Chondrocyte (in vitro differentiated cells): Measurements from ENCODE around the gene SCUBE1. TPM values are rescaled to one million over a fixed set of nuclear protein-coding genes. Genes with fewer than 3 reads are reported as not detected.

Experiments used
- DNase-seq: peaks from one replicate; pipeline ENCODE4 v3.0.0; 2021; ENCODE audit warnings: mixed read lengths, low spot score
- H3K27ac Mint-ChIP-seq: one replicate; pipeline ENCODE4 v1.8.0; 2021; ENCODE audit warnings: mild to moderate bottlenecking, moderate library complexity, mixed read lengths; ENCODE audit not compliant: unreplicated experiment
- H3K27me3 Mint-ChIP-seq: 2 replicates; pipeline ENCODE4 v1.8.0; 2021; ENCODE audit warnings: low read depth, mixed read lengths
- H3K36me3 Mint-ChIP-seq: 2 replicates; pipeline ENCODE4 v1.8.0; 2021; ENCODE audit warnings: low read depth, mixed read lengths
- H3K4me1 Mint-ChIP-seq: 2 replicates; pipeline ENCODE4 v1.8.0; 2021; ENCODE audit warnings: low read depth, mild to moderate bottlenecking, mixed read lengths
- H3K4me3 Mint-ChIP-seq: one replicate; pipeline ENCODE4 v1.8.0; 2021; ENCODE audit warnings: mild to moderate bottlenecking, moderate library complexity, mixed read lengths; ENCODE audit not compliant: unreplicated experiment
- H3K9me3 Mint-ChIP-seq: 2 replicates; pipeline ENCODE4 v1.8.0; 2021; ENCODE audit warnings: low read depth, mixed read lengths
- total RNA-seq: library from RNA; stranded (reverse); gene quantifications from 3 replicates; pipeline ENCODE4 v1.2.1, GENCODE V29; 2021
- TF ChIP-seq, protein P1 (sequence below): fragments of 200-600 bp; sonication (generic); IDR thresholded peaks from 2 replicates; pipeline ENCODE4 v1.5.0; 2021; ENCODE audit warnings: antibody characterized with exemption, mild to moderate bottlenecking, moderate library complexity

Gene SCUBE1
- total RNA-seq, 1 donor from 2014 or later: 3.2 TPM

DNA sequence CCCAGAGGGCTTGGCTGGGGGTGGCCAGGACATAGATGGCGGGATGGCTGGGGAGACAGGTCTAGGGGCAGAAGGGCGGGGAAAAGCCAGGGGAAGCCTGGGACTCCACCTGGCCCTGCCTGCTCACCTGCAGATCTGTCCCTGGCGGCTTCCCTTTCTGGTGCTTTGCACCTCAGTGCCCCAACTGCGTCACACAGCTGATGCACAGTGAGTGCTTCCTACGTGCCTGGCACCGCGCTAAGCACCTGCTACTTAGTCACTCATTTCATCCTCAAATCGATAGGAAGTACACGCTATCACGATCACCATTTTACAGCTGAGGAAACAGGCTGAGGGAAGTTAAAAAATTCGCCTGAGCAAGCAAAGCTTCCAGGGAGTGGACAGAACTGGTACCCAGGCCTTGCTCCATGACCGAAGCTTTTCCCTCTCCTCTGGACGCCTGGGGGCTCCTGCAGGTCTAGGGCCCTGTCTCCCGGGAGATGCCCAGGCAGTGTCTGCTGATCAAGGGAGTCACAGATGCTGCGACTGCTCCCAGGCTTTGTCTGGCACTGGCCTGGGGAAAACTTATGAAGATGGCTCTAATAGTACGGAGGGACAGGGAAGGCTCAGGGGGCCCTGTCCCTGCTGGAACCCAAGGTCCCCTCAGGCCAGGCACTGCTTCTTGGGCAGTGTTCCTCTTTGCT lies 93.2 kb downstream of the SCUBE1 start:
- Mint-ChIP-seq H3K9me3 (no peaks in the 10 kb centered on the region), H3K27me3 (peaks cover 15% of the 10 kb centered on the region), H3K4me1 (no peaks in the 10 kb centered on the region), H3K27ac (no peak overlapping the region), H3K36me3 (no peaks in the 10 kb centered on the region), H3K4me3 (no peak overlapping the region)
- no peak for DNase-seq
- TF ChIP-seq, protein P1, sequence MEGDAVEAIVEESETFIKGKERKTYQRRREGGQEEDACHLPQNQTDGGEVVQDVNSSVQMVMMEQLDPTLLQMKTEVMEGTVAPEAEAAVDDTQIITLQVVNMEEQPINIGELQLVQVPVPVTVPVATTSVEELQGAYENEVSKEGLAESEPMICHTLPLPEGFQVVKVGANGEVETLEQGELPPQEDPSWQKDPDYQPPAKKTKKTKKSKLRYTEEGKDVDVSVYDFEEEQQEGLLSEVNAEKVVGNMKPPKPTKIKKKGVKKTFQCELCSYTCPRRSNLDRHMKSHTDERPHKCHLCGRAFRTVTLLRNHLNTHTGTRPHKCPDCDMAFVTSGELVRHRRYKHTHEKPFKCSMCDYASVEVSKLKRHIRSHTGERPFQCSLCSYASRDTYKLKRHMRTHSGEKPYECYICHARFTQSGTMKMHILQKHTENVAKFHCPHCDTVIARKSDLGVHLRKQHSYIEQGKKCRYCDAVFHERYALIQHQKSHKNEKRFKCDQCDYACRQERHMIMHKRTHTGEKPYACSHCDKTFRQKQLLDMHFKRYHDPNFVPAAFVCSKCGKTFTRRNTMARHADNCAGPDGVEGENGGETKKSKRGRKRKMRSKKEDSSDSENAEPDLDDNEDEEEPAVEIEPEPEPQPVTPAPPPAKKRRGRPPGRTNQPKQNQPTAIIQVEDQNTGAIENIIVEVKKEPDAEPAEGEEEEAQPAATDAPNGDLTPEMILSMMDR: no peak

DNA sequence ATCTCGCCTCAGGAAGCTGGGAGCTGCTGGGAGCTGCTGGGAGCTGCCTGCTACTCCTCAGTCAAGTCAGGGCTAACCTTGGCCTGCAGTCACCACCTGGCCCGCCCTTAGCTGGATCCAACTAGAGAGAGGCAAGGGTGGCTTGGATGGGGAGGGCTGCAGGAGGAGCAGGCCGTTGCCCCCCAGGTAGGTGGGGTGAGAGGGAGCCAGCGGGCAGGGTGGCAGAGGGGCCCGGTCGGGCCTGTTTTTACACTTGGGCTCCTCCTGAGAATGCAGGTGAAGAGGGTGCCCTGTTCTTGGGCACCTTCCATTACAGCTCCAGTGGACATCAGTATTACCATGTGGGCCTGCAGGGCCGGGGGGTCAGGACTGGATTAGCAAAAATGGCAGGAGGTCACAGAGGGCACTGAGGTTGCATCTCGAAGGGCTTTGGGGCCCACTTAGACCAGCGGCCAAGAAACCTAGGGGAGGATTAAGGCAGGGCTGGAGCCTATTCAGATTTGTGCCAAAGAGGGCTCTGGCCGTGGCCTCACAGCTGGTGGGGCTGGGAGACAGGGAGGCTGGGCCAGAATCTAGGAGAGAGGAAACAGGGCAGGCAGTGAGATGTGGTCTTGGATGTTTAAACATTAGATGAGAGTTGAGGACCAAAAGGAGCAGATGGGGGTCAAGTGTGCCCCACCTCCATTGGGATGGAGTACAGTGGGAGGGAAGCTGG lies 95.5 kb downstream of the SCUBE1 start:
- Mint-ChIP-seq H3K27me3 (peaks cover 14% of the 10 kb centered on the region), H3K27ac (no peak overlapping the region), H3K36me3 (no peaks in the 10 kb centered on the region), H3K9me3 (no peaks in the 10 kb centered on the region), H3K4me3 (no peak overlapping the region), H3K4me1 (no peaks in the 10 kb centered on the region)
- TF ChIP-seq, protein P1: no peak
- DNase-seq: no peak

- H3K4me3 Mint-ChIP-seq: no peak overlapping the region
- no peak overlapping the region for H3K27ac Mint-ChIP-seq
- H3K4me1 Mint-ChIP-seq: no peaks in the 10 kb centered on the region
- H3K36me3 Mint-ChIP-seq: no peaks in the 10 kb centered on the region
- DNase-seq: no peak
- H3K9me3 Mint-ChIP-seq: no peaks in the 10 kb centered on the region
- TF ChIP-seq, protein P1: no peak
- peaks cover 3% of the 10 kb centered on the region for H3K27me3 Mint-ChIP-seq
These were observed 97.0 kb downstream of the SCUBE1 start for GRCh38 chr22:43246188-43246587.

DNA sequence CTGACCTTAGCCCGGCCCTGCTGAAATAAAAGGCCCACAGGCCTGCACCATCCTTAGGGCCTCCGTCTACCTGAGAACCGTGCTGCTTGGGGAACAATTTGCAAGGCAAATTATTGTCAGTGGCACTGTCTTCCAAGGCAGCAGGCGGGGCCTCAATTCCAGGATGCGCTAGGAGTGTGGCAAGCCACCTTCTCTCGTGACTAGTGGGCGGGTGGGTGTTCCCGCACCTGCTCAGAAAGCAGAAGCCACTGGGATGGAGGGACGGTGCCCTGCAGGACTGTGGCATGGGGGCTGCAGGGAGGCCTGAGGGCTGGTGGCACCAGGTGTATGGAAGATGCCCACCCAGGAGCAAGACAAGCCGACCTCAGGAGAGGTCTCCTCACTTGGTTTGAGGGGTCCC lies 97.5 kb downstream of the SCUBE1 start:
- DNase-seq: no peak
- Mint-ChIP-seq H3K27me3 (peaks cover 2% of the 10 kb centered on the region), H3K36me3 (no peaks in the 10 kb centered on the region), H3K27ac (no peak overlapping the region), H3K4me1 (no peaks in the 10 kb centered on the region), H3K4me3 (no peak overlapping the region), H3K9me3 (no peaks in the 10 kb centered on the region)
- TF ChIP-seq, protein P1: no peak

DNA sequence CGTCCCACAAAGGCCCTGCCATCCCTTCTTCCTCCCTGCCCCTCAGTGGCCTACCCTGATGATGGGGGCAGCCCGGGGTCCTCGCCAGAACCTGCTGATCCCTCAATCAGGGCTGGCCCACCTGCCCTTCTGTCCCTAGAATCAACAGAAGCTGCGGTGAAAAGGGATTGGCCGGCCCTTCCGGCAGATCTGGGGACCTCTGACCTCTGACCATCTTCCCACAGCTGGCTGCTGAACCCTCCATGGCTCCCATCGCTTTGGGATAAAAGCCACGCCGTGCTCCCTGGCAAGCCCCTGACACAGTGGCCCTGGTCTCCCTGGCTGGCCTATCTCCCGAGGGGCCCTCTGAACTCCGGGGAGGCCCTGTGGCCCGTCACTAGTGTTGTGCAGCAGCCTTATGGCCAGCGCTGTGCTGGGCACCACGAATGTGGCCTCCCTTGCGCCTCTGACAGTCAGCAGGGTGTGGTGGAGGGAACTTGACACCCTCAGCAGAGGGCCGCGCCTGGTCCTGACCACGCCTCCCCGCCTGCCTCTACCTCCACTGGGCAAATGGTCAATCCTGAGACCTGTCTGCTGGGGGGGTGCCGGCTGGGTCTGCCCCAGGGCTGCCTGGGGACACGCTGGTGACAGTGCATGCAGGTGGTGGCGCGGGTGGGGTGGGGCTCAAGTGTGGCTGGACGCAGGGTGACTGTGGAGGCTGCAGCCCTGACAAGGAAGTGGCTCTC lies 98.2 kb downstream of the SCUBE1 start:
- no peaks in the 10 kb centered on the region for H3K36me3 Mint-ChIP-seq
- DNase-seq: no peak
- no peaks in the 10 kb centered on the region for H3K9me3 Mint-ChIP-seq
- TF ChIP-seq, protein P1: no peak
- no peak overlapping the region for H3K4me3 Mint-ChIP-seq
- peaks cover 2% of the 10 kb centered on the region for H3K27me3 Mint-ChIP-seq
- no peaks in the 10 kb centered on the region for H3K4me1 Mint-ChIP-seq
- no peak overlapping the region for H3K27ac Mint-ChIP-seq
